OCI-LY1 (cell line): ENCODE results near the gene GATAD2A.

Experiments
- H2AFZ ChIP-seq: fragments of 200-600 bp; sonication (generic), shearing (Covaris generic); 2 replicates; pipeline ENCODE4 v1.6.0; 2014; ENCODE audit warnings: antibody characterized with exemption, mild to moderate bottlenecking, low read length
- H3F3A ChIP-seq: fragments of 200-600 bp; sonication (generic), shearing (Covaris generic); 2 replicates; pipeline ENCODE4 v1.6.0; 2014; ENCODE audit warnings: mild to moderate bottlenecking, antibody characterized with exemption, low read length, moderate library complexity; ENCODE audit not compliant: insufficient read depth
- H3K27ac ChIP-seq: fragments of 200-600 bp; sonication (generic); 2 replicates; pipeline ENCODE4 v1.5.1; 2014; ENCODE audit warnings: low read length, mixed run types, mild to moderate bottlenecking, low read depth; ENCODE audit not compliant: poor library complexity, severe bottlenecking
- H3K27me3 ChIP-seq: fragments of 200-600 bp; sonication (generic); 2 replicates; pipeline ENCODE4 v1.6.0; 2014; ENCODE audit warnings: antibody characterized with exemption, mild to moderate bottlenecking, low read length, moderate library complexity; ENCODE audit not compliant: insufficient read depth
- H3K36me3 ChIP-seq: fragments of 200-600 bp; sonication (generic); 2 replicates; pipeline ENCODE4 v1.6.1; 2014; ENCODE audit warnings: mild to moderate bottlenecking, antibody characterized with exemption, low read length, moderate library complexity, mixed read lengths; ENCODE audit not compliant: insufficient read depth
- H3K4me1 ChIP-seq: fragments of 200-600 bp; sonication (generic); 2 replicates; pipeline ENCODE4 v1.5.1; 2014; ENCODE audit warnings: mild to moderate bottlenecking, low read length, moderate library complexity; ENCODE audit not compliant: insufficient read depth, severe bottlenecking
- H3K4me2 ChIP-seq: fragments of 200-600 bp; sonication (generic), shearing (Covaris generic); 2 replicates; pipeline ENCODE4 v1.6.1; 2014; ENCODE audit warnings: low read length
- H3K4me3 ChIP-seq: fragments of 200-600 bp; sonication (generic); 2 replicates; pipeline ENCODE4 v1.5.1; 2014; ENCODE audit warnings: low read length, low read depth, mild to moderate bottlenecking, mixed read lengths; ENCODE audit not compliant: poor library complexity, severe bottlenecking
- H3K79me2 ChIP-seq: fragments of 200-600 bp; shearing (Covaris generic); 2 replicates; pipeline ENCODE4 v1.6.1; 2016; ENCODE audit warnings: mixed run types, low read length, mixed read lengths; ENCODE audit not compliant: insufficient read depth
- H3K9ac ChIP-seq: fragments of 200-600 bp; sonication (generic), shearing (Covaris generic); 2 replicates; pipeline ENCODE4 v1.6.1; 2014; ENCODE audit warnings: mild to moderate bottlenecking, low read length, mixed read lengths
- H3K9me2 ChIP-seq: fragments of 200-600 bp; sonication (generic), shearing (Covaris generic); 2 replicates; pipeline ENCODE4 v1.6.1; 2014; ENCODE audit warnings: low read depth, mild to moderate bottlenecking, low read length, mixed read lengths
- H3K9me3 ChIP-seq: fragments of 200-600 bp; shearing (Covaris generic); 2 replicates; pipeline ENCODE4 v1.6.1; 2014; ENCODE audit warnings: low read length, mixed read lengths
- H4K20me1 ChIP-seq: fragments of 200-600 bp; sonication (generic), shearing (Covaris generic); 2 replicates; pipeline ENCODE4 v1.6.0; 2016; ENCODE audit warnings: mild to moderate bottlenecking, low read length; ENCODE audit not compliant: insufficient read depth
- EZH2 ChIP-seq: fragments of 200-600 bp; sonication (generic), shearing (Covaris generic); IDR thresholded peaks from 2 replicates; pipeline ENCODE4 v1.8.0; 2017; ENCODE audit warnings: borderline replicate concordance, mixed run types, mild to moderate bottlenecking, antibody characterized with exemption, low read length, moderate library complexity, mixed read lengths
- TF ChIP-seq, protein P1 (sequence below): fragments of 200-600 bp; sonication (generic), shearing (Covaris generic); IDR thresholded peaks from 2 replicates; pipeline ENCODE4 v1.5.1; 2017; ENCODE audit warnings: mild to moderate bottlenecking, antibody characterized with exemption, low read length, moderate library complexity, mixed read lengths

GATAD2A gene

DNA sequence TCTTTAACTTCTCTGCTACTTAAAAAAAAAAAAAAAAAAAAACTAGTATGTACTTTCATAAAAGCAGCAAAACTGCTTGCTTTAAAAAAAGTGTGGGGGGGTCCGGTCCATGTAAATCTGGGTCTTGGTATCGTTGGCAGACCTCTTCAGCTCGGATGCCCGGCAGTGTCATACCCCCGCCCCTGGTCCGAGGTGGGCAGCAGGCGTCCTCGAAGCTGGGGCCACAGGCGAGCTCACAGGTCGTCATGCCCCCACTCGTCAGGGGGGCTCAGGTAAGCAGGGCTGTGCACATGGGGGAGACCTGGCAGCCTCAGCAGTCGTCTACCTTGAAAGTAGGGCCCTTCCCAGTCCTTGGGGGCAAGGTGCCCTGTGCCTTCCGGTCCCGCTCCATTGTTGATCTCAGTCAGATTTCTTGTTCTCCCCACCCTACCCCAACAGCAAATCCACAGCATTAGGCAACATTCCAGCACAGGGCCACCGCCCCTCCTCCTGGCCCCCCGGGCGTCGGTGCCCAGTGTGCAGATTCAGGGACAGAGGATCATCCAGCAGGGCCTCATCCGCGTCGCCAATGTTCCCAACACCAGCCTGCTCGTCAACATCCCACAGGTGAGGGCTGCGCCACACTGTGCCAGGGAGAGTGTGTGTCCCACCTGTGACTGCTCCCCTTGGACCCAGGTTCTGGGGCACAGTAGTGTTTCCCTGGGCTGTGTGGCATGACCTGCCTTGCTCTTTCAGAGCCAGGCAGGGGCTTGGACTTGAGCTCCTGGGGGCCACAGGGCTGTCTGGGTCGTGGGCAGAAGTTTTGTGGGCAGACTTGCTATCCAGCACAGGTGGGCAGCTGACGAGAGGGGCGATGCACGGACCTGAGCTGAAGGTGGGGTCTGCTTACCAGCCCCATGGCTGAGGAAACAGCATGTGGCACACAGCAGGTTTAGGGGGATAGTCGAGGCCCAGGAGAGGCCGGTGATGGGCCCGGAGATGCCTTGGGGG, 90.4 kb downstream of the GATAD2A start:
- H3K4me3 ChIP-seq = no peak overlapping the region
- H3K27me3 ChIP-seq = no peaks in the 10 kb centered on the region
- no peaks in the 10 kb centered on the region for H3K9me2 ChIP-seq
- H3K9me3 ChIP-seq = no peaks in the 10 kb centered on the region
- peaks cover 97% of the 10 kb centered on the region for H3K36me3 ChIP-seq
- no peak overlapping the region for H2AFZ ChIP-seq
- H3K27ac ChIP-seq = no peak overlapping the region
- no peaks in the 10 kb centered on the region for H3F3A ChIP-seq
- H4K20me1 ChIP-seq = no peaks in the 10 kb centered on the region
- H3K79me2 ChIP-seq = peaks cover 4% of the 10 kb centered on the region; the same call in 1 of the 2 replicates
- H3K9ac ChIP-seq = no peak overlapping the region
- no peaks in the 10 kb centered on the region for H3K4me1 ChIP-seq
- no peak overlapping the region for H3K4me2 ChIP-seq
- no peak for TF ChIP-seq EZH2
- TF ChIP-seq, protein P1, sequence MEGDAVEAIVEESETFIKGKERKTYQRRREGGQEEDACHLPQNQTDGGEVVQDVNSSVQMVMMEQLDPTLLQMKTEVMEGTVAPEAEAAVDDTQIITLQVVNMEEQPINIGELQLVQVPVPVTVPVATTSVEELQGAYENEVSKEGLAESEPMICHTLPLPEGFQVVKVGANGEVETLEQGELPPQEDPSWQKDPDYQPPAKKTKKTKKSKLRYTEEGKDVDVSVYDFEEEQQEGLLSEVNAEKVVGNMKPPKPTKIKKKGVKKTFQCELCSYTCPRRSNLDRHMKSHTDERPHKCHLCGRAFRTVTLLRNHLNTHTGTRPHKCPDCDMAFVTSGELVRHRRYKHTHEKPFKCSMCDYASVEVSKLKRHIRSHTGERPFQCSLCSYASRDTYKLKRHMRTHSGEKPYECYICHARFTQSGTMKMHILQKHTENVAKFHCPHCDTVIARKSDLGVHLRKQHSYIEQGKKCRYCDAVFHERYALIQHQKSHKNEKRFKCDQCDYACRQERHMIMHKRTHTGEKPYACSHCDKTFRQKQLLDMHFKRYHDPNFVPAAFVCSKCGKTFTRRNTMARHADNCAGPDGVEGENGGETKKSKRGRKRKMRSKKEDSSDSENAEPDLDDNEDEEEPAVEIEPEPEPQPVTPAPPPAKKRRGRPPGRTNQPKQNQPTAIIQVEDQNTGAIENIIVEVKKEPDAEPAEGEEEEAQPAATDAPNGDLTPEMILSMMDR = no peak

DNA sequence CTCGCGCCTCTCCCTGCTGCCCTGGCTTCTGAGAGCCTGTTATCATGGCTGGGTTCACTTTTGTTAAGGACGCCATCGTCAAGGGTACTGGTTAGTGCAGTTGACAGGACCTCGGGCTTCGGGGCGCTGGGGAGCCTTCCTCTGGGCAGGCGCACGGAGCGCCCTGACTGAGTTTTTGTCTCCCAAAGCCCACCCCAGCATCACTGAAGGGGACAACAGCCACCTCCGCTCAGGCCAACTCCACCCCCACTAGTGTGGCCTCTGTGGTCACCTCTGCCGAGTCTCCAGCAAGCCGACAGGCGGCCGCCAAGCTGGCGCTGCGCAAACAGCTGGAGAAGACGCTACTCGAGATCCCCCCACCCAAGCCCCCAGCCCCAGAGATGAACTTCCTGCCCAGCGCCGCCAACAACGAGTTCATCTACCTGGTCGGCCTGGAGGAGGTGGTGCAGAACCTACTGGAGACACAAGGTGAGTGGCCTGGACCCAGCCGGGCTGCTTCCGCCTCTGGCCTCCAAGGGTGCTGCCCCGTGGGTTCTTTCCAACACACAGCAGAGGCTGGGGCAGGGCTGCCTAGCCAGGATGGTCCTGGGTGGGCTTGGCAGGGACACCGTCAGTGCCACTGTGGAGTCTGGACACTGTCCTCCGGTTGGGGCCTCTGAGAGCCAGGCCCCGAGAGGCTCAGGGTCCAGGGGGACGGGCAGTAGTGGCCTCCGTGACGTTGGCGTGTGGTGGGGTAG, 92.9 kb downstream of the GATAD2A start:
- no peaks in the 10 kb centered on the region for H3K27me3 ChIP-seq
- H3K4me1 ChIP-seq = no peaks in the 10 kb centered on the region
- peaks cover 97% of the 10 kb centered on the region for H3K36me3 ChIP-seq
- no peak overlapping the region for H3K4me2 ChIP-seq
- no peaks in the 10 kb centered on the region for H3F3A ChIP-seq
- no peaks in the 10 kb centered on the region for H4K20me1 ChIP-seq
- no peak overlapping the region for H3K27ac ChIP-seq
- no peak overlapping the region for H3K9ac ChIP-seq
- no peak overlapping the region for H3K4me3 ChIP-seq
- no peaks in the 10 kb centered on the region for H3K9me2 ChIP-seq
- no peaks in the 10 kb centered on the region for H3K79me2 ChIP-seq
- no peak for TF ChIP-seq EZH2
- TF ChIP-seq, protein P1 = no peak
- H2AFZ ChIP-seq = no peak overlapping the region
- H3K9me3 ChIP-seq = no peaks in the 10 kb centered on the region

DNA sequence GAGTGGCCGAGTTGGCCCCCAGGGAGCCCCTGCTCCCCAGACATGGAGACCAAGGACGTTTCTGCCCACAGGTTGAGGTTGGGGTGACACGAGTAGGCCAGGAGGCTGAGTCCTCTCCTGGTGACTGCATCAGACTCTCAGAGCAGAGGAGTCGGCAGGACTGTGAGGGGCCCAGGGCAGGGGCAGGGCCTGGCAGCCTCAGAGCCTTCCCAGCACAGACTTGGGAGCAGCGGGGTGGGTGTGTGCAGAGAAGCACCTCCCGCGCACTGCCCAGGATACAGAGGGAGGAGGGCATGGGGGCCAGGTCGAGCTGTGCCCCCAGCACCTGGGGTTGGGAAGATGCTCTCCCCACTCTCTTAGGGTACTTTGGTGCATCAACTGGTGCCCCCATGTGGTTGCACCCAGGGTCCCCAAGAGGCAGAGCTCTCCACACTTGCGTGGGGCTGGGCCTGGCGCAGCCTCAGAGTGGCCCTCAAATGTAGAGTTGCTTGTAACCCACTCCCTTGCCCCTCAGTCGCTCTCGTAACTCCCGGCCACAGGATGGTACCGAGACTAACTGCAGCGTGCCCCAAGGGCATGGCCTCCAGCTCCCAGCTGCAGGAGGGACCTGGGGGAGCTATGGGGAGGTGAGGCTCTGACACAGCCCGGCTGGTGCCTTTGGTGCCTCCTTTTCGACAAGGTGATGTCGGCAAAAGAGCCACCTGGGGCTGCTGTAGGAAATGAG, 94.0 kb downstream of the GATAD2A start:
- H3K79me2 ChIP-seq = no peaks in the 10 kb centered on the region
- no peaks in the 10 kb centered on the region for H3K27me3 ChIP-seq
- H2AFZ ChIP-seq = no peak overlapping the region
- no peaks in the 10 kb centered on the region for H4K20me1 ChIP-seq
- no peak overlapping the region for H3K27ac ChIP-seq
- H3K9me2 ChIP-seq = no peaks in the 10 kb centered on the region
- H3F3A ChIP-seq = no peaks in the 10 kb centered on the region
- TF ChIP-seq EZH2 = no peak
- TF ChIP-seq, protein P1 = no peak
- H3K4me3 ChIP-seq = no peak overlapping the region
- H3K4me1 ChIP-seq = no peaks in the 10 kb centered on the region
- no peak overlapping the region for H3K9ac ChIP-seq
- H3K9me3 ChIP-seq = no peaks in the 10 kb centered on the region
- no peak overlapping the region for H3K4me2 ChIP-seq
- H3K36me3 ChIP-seq = peaks cover 98% of the 10 kb centered on the region
